Fibroblast of skin of scalp (primary cell): ENCODE data around the gene VCAN.

Source experiments
- DNase-seq: peaks from one replicate; pipeline ENCODE4 v3.0.0-alpha.2; 2013

Gene VCAN

DNA sequence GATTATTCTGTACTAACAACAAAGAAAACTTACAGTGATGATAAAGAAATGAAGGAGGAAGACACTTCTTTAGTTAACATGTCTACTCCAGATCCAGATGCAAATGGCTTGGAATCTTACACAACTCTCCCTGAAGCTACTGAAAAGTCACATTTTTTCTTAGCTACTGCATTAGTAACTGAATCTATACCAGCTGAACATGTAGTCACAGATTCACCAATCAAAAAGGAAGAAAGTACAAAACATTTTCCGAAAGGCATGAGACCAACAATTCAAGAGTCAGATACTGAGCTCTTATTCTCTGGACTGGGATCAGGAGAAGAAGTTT lies 67.9 kb downstream of the VCAN start:
- DNase-seq = no peak

DNA sequence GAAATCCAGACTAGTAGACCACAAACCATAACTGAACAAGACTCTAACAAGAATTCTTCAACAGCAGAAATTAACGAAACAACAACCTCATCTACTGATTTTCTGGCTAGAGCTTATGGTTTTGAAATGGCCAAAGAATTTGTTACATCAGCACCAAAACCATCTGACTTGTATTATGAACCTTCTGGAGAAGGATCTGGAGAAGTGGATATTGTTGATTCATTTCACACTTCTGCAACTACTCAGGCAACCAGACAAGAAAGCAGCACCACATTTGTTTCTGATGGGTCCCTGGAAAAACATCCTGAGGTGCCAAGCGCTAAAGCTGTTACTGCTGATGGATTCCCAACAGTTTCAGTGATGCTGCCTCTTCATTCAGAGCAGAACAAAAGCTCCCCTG lies 68.6 kb downstream of the VCAN start:
- no peak for DNase-seq

DNA sequence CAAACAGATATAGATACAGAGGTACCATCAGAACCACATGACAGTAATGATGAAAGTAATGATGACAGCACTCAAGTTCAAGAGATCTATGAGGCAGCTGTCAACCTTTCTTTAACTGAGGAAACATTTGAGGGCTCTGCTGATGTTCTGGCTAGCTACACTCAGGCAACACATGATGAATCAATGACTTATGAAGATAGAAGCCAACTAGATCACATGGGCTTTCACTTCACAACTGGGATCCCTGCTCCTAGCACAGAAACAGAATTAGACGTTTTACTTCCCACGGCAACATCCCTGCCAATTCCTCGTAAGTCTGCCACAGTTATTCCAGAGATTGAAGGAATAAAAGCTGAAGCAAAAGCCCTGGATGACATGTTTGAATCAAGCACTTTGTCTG lies 69.2 kb downstream of the VCAN start:
- DNase-seq = no peak

DNA sequence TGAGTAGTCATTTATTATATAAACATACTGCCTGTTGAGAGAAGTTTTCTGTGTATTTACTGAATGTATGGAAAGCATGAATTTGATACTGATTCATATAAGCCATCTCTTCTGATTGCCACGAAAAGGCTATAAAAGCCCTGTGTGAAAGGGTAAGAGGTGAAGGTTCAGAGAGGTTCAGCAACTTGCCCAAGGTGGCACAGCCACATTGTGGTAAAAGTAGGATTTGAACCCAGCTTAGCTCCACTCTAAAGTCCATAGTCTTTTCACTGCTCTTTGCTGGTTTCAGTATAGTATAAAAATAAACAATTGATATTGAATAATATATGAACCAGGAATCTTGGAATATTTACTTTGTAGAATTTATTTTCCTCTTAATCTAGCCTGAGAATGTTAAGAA lies 71.3 kb downstream of the VCAN start:
- DNase-seq = no peak

DNA sequence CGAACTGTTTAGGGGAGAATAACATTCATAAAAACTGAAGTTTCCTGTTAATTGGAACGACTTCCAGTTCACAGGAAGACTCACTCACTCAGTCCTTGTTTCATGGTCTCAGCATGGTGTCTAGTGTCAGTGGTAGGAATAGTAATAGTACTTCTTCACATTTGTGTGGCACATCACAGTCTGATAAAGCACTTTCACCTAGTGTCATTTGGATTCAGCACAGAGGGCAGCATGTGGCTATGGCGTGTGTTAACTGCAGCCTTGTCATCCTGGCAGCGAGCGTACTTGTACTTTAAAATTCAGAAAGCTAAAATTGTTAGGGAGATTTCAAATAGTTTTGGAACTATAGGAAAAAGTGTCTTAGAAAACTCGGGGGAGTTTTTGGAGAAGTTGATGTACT lies 72.4 kb downstream of the VCAN start:
- no peak for DNase-seq

DNA sequence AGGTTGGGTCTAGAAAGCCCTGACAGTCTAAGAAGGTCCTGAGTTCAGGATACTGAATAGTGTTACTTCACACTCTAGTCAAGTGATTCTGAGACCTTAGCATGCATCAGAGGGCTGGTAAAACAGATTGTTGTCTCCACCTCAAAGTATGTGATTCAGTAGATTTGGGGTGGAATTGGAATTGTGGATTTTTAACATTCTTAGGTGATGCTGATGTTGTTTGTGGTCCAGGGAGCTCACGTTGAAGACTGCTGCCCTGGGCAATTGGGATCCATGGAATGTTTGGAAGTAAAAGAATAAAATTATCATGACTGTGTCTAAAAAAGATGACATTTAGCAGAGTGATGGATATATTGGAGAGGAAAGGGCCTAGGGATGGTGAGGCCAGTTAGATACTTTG lies 75.6 kb downstream of the VCAN start:
- DNase-seq = peak; percentile 64

DNA sequence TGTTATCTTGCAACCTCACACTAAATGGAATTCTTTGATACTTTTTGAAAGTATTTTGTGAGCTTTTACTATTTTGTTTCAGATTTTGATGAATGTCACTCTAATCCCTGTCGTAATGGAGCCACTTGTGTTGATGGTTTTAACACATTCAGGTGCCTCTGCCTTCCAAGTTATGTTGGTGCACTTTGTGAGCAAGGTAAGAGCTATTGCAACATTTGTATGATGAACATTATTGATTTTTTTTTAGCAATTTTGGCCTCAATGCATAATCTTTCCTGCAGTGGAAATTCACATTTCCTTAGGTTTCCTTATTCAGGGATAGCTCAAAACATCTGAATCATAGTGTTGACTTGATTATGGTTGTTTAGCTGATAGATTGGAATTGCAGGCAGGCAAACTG lies 76.3 kb downstream of the VCAN start:
- no peak for DNase-seq

DNA sequence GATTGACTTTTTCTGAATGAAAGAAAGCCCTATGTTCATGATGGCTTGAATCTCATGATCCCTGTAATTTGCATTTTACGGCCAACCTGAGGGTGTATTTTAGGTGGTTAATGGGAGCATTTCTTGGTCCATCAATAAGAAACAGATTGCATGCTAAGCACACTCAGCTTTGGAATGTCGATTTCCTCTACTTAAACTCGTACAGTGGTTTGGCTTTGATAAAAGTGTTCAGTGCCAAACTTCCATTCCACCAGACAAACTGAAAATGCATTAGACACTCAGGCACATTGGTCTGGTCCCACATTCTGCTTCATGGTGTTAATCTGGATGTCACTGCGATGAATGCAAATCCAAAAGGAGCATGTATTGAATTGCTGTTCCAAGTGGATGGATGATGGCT lies 77.0 kb downstream of the VCAN start:
- DNase-seq = peak; percentile 60

DNA sequence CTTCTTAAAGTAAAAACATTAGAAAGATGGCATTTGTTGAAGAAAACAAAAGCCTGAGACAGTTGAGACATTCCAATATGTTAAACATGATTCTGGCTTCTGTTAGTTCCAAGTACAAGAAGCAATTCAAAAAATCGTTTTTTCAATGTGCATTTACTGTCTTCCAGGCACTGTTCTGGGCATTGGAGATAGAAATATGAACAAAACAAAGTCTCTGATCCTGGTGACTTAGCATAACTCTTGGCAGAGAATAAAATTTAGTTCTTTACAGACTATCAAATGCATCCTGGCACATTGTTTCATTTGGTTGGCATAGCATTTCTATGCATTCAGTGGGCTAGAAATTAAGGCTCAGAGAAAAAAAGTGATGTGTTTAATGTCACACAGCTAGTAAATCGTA lies 77.5 kb downstream of the VCAN start:
- DNase-seq = no peak

DNA sequence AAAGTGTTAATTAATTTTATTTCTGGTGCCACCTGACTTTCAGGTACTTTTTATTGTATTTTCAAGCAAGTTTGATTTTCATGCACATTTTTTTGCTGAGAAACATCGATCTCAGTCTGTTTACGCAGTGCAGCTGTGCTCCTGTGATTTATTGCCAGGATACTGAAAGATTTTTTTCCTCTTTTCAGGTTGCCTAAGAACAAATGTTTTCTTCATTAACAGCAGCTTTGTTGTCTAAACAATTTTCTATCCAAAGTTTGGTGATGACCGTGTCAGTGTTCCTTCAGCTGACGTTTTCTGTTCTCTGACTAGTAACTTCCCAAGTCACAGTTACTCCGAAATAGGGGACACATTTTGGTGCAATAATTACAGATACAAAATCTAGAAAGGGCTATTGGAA lies 78.1 kb downstream of the VCAN start:
- no peak for DNase-seq

DNA sequence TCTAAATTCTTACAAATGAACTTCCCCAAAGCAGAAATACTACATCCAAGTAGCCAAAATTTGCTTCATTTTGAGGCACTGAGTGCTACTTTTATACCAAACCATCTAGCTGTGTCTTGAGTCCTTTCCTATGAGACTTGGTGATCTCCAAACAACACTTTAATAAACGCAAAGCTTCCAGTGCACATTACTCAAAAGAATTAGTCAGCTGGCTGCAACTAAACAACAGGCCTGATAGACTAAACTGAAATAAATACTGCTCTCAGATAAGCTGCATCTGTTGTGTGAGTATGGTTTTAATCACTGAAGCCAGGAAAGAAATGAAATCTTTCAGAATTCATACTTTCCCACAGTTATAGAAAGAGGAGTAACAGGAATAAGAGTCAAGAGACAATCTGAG lies 80.3 kb downstream of the VCAN start:
- DNase-seq = no peak

DNA sequence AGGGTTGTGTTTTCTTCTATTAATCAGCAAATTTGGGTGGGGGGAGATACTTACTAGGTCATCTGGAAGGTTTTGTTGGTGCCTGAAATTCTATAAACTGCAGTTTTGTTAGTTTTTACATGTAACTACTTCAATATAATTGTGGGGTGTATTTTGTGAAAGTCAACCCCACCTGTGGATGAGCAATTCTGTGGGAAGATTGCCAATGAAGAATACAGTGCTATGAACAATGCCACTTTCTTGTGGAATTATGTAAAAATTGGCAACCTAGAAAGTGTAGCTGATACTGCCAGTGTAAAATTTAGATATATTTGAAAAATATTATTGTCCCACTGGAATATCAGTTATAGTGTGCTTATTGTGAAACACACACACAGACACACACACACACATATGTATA lies 80.7 kb downstream of the VCAN start:
- no peak for DNase-seq

DNA sequence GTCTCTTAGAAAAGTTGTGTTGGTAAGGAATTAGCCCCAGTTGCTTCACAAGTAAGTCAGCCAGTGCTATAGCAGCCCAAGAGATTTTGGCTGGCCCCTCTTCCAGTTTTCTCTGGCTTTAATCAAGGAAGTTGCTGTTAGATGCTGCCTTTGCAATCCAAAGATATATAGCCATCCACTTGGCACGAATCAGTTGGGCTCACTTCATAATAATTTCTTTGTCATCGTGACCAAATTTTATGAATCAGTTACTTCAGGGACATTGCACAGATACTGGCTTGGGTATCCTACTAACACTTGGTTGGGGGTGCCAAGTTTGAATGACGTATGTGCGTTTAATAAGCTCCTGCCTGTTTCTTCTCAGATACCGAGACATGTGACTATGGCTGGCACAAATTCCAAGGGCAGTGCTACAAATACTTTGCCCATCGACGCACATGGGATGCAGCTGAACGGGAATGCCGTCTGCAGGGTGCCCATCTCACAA lies 81.5 kb downstream of the VCAN start:
- peak; percentile 29 for DNase-seq

DNA sequence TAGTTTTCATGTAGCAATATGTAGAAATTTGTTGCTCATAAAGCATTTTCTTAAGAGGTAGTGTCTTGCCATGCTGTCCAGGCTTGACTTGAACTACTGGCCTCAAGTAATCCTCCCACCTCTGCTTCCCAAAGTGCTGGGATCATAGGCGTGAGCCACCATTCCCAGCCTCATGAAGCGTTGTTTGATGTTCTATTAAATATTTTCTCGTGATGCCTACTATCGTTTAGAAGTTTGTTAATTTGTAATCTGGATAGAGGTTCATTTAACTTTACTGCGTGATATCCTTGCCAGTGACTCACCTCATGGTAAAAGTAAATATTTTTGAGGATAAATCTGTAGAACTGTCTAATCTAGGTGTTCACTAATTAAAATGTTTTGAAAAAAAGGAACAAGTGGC lies 82.6 kb downstream of the VCAN start:
- no peak for DNase-seq

DNA sequence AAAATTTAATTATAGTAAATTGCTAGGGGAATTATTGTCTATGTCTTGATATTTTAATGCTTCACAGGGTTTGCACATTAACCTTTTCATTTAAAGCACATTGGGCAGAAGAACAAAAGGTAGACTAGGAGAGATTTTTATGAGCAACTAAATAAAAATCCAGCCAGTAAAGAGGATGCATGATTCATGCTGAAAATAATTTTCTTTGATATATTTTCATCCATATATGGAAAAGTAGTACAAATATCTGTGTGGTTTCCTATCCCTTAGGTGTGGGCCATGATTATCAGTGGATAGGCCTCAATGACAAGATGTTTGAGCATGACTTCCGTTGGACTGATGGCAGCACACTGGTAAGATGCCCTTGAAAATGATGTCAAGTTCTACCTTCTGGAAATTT lies 83.1 kb downstream of the VCAN start:
- DNase-seq = peak; percentile 46

DNA sequence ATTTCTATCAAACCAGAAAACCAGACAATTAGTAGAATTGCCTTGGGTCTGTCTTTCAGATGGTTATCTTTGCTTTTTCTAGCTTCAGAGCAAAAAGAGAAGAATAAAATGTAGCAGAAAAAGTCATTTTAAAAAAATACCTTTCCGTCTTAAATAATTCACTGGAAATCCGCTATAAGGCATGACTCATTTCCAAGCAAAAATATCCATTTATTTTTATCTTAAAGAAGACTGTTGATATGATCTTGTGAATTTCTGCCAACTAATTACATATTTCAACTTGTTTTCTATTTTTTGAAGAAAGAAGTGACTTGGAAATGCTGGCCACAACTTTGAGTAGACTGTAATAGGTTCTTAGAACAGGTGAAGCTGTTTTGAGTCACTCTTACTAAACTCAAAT lies 83.7 kb downstream of the VCAN start:
- no peak for DNase-seq

DNA sequence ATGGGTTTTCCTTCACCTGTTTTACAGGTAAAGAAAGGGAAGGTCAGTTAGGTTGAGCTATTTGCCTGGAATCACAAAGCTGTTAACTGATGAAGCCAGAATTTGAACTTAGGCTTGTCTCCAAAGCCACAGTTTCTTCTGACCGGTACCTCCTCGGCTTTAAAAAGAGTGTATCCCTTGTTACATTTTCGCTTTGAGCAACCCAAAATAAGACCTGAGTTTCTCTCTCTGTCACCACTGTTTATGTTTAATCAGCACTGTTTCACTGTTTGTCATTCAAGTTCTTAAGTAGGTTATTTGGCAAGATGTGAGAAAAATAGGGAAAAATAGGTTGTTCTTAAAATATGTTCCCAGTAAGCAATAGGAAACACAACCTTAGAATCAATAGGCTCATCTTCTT lies 84.6 kb downstream of the VCAN start:
- DNase-seq = no peak

DNA sequence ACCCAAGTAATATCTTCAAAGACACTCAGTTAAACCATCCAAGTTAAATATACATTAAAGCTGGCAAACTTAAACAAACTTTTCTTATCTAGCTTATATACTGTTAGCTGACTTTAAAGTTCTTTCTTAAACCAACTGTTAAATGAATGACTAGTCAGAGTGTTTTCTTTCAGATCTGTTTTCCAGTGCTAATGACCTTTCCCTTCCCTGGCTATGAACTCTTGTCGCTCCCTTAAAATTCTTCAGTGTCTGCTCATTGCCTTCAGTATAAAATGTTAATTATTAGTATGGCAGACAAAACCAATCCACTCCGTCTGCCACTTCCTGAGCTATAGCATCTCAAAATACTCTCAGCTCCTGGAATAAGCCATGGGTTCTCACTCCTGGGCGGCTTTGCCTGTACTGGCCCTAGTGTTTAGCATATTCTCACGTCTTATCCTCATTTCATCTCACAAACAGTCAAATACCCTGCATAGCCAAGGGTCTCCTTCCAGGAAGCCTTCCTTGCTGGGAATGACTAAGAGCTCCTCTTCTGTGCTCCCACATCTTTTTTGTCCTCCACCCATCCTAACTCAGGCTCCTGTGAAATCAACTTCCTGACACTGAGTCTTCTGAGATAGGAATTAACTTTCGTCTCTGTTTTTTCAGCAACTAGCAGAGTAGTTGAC lies 87.7 kb downstream of the VCAN start:
- DNase-seq = no peak

DNA sequence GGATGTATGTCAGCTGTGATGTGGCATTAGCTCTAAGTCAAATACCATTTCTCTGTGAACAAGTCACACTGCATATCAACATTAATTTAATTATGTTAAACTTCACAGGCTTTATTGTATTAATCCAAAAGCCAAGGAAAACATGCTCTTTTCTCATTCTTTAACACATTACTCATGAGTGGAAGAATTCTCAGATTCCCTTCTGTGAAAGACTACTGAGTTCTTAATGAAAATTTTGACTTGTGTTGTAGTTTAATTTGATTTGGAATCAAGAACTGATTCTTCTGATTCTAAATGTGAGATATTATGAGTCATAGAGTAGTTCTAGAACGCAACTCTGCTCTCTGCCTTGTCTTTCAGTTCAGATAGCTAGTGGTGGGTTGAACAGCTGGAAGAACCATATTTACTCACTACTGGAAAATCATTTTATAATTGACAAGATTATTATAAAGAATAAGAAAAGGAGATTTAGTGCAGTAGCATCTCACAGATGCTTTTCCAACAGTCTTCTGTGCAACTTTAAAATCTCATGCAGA lies 90.6 kb downstream of the VCAN start:
- peak; percentile 62 for DNase-seq

DNA sequence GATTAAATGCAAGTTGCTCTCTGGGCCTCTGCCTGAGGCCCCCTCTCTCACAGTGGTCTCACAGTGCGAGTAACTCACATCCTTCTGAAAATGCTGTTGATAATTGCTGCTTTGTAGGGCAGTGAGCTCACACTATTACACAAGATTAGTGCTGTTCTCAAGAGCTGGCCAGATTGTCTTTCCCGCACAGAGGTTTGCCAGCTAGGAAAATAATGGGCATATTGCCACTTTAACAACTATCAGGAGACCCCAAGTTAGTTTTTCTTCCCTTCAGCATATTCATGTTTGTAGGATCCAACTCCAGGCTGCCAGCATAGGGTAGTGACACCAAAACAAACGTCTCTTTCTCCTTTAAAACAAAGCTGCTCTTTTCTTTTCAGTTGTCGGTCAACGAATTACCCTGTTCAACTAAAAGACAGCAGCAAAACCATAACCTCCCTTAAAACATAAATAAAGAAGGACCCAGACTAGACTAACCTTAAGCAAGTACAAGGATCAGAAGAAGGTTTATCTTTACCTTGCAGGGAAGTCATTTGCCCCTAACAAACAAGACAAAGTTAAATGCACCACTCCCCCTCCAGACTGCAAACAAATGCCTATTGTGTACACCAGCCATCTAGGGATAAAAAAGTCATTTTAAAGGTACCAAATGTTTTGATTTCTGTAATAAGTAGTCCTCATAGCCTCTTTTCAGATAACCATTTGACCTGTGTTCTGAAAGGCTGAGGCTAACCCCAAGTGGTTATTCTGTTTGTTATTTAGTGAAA lies 91.4 kb downstream of the VCAN start:
- DNase-seq = no peak

DNA sequence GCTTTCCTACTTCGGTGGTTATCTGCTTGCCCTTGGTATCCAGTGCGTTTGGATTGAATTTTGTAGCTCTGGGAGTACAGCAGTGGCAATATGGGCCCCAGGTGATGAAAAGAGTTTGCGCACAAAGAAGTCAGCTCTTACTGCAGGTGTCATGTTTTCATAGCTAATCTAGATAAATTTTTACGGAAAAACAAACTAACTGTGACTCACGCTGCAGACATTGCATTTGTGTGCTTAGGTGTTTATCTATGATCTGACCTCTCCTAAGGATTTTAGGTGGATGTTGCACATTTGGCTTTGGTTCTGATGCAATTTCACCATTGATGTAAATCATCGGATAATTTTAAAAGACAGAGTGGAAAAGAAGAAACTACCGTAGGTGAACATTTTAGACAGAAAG lies 92.1 kb downstream of the VCAN start:
- DNase-seq = no peak

DNA sequence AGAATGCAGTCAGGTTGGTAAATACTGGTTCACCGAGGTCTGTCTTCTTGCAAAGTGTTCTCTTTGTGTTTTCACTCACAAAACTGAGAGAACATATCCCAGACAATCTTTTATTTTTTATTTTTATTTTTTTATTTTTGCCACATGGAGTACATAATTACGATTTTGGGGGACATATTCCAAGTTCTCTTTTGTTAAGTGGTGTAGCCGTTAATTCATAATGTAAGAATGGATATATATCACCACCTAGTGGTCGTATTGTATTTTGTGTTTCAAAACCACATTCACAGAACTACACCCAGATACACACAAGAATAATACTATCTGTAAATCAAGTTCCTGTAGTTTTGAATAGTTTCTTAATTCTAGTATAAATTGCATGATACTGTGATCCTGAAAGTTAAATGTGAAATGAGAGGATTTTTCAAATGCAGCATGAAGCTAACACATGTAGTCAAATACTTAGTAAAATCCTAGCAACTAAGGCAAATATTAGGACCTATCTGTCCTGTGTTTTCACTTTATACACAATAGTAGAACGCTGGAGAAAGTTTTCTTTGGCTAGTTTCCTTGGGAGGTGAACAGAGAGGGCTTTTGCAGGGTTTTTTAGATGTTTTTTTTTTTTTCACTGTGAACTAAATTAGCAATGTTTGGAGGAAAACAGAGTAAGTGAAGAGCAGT lies 92.7 kb downstream of the VCAN start:
- DNase-seq = peak; percentile 45

DNA sequence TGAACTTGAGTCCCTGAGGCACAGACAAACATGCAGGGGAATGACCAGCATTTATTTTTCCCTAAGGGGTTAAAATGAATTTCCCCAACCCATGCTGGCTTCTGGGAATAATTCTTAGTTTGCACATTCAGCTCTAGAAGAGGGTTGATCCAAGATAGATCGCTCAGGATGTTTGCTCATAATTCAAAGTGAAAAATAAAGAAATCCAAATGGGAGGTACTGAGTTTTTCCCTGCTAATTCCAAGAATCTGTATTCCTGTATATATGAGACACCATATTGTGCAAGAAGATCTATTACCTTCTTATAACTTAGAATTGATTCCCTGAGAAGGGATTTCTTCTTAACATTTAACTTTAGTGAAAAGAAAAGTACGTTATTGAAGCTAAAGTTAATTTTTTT lies 96.2 kb downstream of the VCAN start:
- peak; percentile 22 for DNase-seq

DNA sequence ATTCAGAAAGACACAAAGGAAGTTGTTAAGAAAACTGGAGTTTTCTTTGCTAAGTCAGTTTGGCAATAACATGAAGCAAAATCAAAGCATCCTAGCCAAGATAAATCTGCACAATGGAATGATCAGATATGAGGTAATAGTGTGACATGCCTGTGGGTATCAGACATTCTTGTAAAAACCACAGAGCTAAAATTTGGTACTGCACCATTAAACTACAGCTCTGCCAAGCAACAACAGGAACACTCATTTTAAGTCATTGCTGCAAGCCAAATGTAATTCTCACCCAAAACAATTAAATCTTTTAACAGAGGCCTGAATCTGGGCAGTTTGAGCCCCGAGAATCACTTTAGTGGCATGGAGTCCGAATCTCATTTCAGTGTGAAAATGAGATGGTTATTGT lies 96.6 kb downstream of the VCAN start:
- peak; percentile 93 for DNase-seq
